Smooth muscle cell (in vitro differentiated cells): ENCODE measurements around the gene CASP2. TPM values are rescaled to one million over a fixed set of nuclear protein-coding genes. Genes with fewer than 3 reads are reported as not detected.

Experiments
- DNase-seq: peaks from one replicate; lab custom pipeline; 2025; ENCODE audit not compliant: unreplicated experiment; lab: John Stamatoyannopoulos, UW
- H2AFZ ChIP-seq: fragments of 200-600 bp; sonication (generic); 2 replicates; pipeline ENCODE4 v1.6.0; 2016; ENCODE audit warnings: antibody characterized with exemption, low read depth, mild to moderate bottlenecking
- H3F3A ChIP-seq: fragments of 200-600 bp; sonication (generic); 2 replicates; pipeline ENCODE4 v1.6.0; 2017; ENCODE audit warnings: antibody characterized with exemption, low read depth
- H3K27ac ChIP-seq: fragments of 200-600 bp; sonication (generic); 2 replicates; pipeline ENCODE4 v1.5.1; 2016; ENCODE audit warnings: low read depth, mild to moderate bottlenecking
- H3K27me3 ChIP-seq: fragments of 200-600 bp; sonication (generic); 2 replicates; pipeline ENCODE4 v1.6.1; 2016; ENCODE audit warnings: low read depth, mild to moderate bottlenecking
- H3K36me3 ChIP-seq: fragments of 200-600 bp; sonication (generic); 2 replicates; pipeline ENCODE4 v1.5.1; 2016; ENCODE audit warnings: low read depth
- H3K4me1 ChIP-seq: fragments of 200-600 bp; sonication (generic); 2 replicates; pipeline ENCODE4 v1.5.1; 2016; ENCODE audit warnings: low read depth
- H3K4me2 ChIP-seq: fragments of 200-600 bp; sonication (generic); 2 replicates; pipeline ENCODE4 v1.6.0; 2016; ENCODE audit warnings: mild to moderate bottlenecking
- H3K4me3 ChIP-seq: fragments of 200-600 bp; sonication (generic); 2 replicates; pipeline ENCODE4 v1.5.1; 2016; ENCODE audit warnings: mild to moderate bottlenecking
- H3K79me2 ChIP-seq: fragments of 200-600 bp; sonication (generic); 2 replicates; pipeline ENCODE4 v1.6.0; 2016; ENCODE audit warnings: low read depth, mild to moderate bottlenecking
- H3K9ac ChIP-seq: fragments of 200-600 bp; sonication (generic); 2 replicates; pipeline ENCODE4 v1.6.0; 2016; ENCODE audit warnings: low read depth
- H3K9me3 ChIP-seq: fragments of 200-600 bp; sonication (generic); replicated peaks from 2 replicates; pipeline ENCODE4 v1.5.1; 2016; ENCODE audit warnings: low read depth
- H4K20me1 ChIP-seq: fragments of 200-600 bp; sonication (generic); 2 replicates; pipeline ENCODE4 v1.6.0; 2016; ENCODE audit warnings: low read depth
- WGBS: methylation state at CpG from one replicate; pipeline ENCODE4 v1.1.7; 2016; ENCODE audit warnings: low lambda C conversion rate; 5-methylcytosine and 5-hydroxymethylcytosine counted together
- polyA plus RNA-seq: library from polyadenylated mRNA; unstranded; fragments of >200 nt; fragmentation: Nextera tagmentation; extraction: Ambion mirVana; gene quantifications from 2 replicates; pipeline ENCODE4 v1.2.1, GENCODE V29; 2016
- total RNA-seq: library from RNA; depleted of rRNA; stranded (reverse); fragments of >200 nt; gene quantifications from 2 replicates; pipeline ENCODE4 v1.2.3, GENCODE V29; 2014
- TF ChIP-seq, protein P1 (sequence below): fragments of 200-600 bp; sonication (generic); IDR thresholded peaks from 2 replicates; pipeline ENCODE4 v1.5.1; 2017; ENCODE audit warnings: borderline replicate concordance, mild to moderate bottlenecking, antibody characterized with exemption; ENCODE audit not compliant: insufficient read depth, poor library complexity, severe bottlenecking

The CASP2 gene
- total RNA-seq = 13.4 and 22.0 TPM in 2 replicates
- polyA plus RNA-seq = 8.1 and 10.7 TPM in 2 replicates

DNA sequence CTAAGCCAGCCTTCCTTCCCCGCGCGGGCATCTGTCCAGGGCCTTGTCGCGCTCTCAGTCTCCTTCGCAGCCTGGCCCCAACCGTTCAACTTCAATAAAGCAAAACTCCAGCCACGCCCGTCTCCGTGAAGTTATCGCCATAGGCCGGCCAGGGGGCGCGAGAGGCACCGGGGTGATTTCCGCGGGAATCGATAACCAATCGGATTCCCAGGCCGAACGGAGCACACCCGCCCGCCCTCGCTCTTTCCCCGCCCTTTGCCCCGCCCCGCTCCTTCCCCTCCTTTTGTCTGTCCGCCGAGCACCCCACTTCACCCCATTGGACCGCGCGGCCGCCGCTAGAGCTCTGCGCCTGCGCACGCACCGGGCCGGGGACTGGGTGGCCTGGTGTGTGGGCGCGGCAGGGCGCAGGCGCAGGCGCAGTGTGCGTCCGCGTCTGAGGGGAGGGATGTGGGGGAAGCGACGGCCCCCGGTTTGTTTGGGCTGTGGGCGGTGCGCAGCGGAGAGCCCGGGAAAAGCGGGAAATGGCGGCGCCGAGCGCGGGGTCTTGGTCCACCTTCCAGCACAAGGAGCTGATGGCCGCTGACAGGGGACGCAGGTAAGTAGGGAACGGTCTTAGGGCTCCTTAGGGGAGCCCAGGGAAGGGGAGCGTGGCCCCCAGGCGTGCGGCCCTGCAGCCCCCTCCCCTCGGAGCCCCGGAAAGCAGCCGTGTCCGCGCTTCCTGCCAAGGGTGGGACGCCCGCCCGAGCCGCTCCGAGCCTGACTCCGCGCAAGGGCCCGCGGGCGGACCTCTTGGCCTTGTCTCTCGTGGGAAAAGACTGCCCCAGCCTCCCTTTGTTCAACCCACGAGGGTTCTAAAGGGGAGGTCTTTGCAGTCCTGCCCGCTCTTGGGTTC is at the start of gene CASP2:
Gene CASP2, plus strand, starts transcription at position 417 of the 892 bp plus-strand sequence. Its CDS starts 105 bp downstream, at position 522.
- Histone ChIP-seq H4K20me1 (peaks cover 24% of the 10 kb centered on the region), H3K4me1 (peaks cover 12% of the 10 kb centered on the region), H3K9me3 (no peaks in the 10 kb centered on the region), H3F3A (peaks cover 8% of the 10 kb centered on the region), H3K27ac (peak within 1 kb of the TSS; percentile 82), H3K4me3 (peak within 1 kb of the TSS; percentile 77), H3K27me3 (no peaks in the 10 kb centered on the region), H3K36me3 (peaks cover 6% of the 10 kb centered on the region), H3K4me2 (peak within 1 kb of the TSS; percentile 88), H3K9ac (peak within 1 kb of the TSS; percentile 82), H2AFZ (peak within 1 kb of the TSS; percentile 81), H3K79me2 (peaks cover 35% of the 10 kb centered on the region)
- peak; percentile 94 for DNase-seq
- TF ChIP-seq, protein P1, sequence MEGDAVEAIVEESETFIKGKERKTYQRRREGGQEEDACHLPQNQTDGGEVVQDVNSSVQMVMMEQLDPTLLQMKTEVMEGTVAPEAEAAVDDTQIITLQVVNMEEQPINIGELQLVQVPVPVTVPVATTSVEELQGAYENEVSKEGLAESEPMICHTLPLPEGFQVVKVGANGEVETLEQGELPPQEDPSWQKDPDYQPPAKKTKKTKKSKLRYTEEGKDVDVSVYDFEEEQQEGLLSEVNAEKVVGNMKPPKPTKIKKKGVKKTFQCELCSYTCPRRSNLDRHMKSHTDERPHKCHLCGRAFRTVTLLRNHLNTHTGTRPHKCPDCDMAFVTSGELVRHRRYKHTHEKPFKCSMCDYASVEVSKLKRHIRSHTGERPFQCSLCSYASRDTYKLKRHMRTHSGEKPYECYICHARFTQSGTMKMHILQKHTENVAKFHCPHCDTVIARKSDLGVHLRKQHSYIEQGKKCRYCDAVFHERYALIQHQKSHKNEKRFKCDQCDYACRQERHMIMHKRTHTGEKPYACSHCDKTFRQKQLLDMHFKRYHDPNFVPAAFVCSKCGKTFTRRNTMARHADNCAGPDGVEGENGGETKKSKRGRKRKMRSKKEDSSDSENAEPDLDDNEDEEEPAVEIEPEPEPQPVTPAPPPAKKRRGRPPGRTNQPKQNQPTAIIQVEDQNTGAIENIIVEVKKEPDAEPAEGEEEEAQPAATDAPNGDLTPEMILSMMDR = peak; percentile 24
- 3% methylated on average over 70 of the region's 84 CpGs for WGBS

DNA sequence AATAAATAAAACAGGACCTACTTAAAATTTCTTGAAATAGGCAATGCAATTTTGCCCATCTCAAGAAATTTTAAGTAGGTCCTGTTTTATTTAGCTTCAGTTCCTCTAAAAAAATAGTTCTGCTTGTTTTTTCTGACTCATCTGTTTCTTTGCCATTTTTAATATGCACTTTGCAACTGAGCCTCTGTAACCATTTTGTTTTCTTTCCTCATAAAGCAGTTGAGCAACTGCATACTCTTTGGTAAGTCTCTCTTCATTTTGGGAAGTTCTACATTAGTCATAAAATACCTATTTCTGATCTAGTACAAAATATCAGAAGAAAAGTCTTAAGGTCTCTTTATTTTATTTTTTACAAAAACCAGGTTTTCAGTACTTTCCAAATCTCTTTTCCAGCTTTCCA is 48.3 kb upstream of the CASP2 start:
- no peak for DNase-seq
- Histone ChIP-seq H4K20me1 (no peaks in the 10 kb centered on the region), H3K4me1 (peaks cover 4% of the 10 kb centered on the region), H3K36me3 (no peaks in the 10 kb centered on the region), H3K27me3 (no peaks in the 10 kb centered on the region), H3K4me3 (no peak overlapping the region), H3K4me2 (peak overlapping the region; percentile 52), H3K9me3 (peaks cover 4% of the 10 kb centered on the region), H3F3A (no peaks in the 10 kb centered on the region), H3K9ac (peak overlapping the region; percentile 30), H3K27ac (peak overlapping the region; percentile 89), H3K79me2 (no peaks in the 10 kb centered on the region), H2AFZ (no peak overlapping the region)
- TF ChIP-seq, protein P1 = no peak

DNA sequence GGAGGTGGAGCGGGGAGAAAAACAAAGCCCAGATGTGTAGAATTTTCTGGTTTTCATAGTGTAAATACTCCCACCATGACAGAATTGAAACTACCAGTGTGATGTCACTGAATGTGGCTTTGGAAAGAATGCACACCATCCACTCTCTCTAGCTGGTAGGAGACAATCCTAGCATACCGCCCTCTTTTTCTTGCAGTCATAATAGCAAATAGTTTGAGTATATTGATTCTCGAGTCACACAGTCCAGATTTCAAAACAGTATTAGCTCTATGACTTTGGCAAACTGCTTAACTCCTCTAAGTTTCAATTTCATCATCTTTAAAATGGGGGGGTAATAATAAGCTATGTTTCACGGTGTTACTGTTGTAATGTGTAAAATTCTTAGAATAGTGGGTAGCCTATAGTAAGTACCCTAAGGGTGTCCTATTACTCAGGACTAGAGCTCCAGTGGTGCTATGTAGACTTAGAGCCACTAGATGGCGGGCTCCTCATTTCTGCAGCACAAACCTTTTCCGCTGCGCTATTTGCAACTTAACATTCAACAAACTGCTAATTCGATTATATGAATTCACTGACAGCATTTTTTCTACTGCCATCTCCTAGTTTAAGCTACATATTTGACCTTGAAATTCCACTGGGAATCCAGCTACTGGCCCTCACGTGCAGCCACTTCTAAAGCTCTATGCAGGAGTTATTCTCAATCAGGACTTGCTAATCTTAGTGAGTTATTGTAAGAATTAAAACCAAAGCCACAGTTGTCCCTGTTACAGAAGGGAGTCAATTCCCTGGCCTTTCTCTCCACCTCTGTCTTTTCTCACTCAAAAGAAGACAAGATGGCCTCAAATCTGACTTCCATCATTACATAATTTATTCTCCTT is 47.6 kb upstream of the CASP2 start:
- H3K4me2 ChIP-seq = peak overlapping the region; percentile 52
- peak overlapping the region; percentile 11 for H2AFZ ChIP-seq
- peak overlapping the region; percentile 30 for H3K9ac ChIP-seq
- no peaks in the 10 kb centered on the region for H3F3A ChIP-seq
- H3K27me3 ChIP-seq = no peaks in the 10 kb centered on the region
- peak; percentile 2 for DNase-seq
- WGBS = 13% methylated on average over 9 of the region's 9 CpGs
- peaks cover 4% of the 10 kb centered on the region for H3K9me3 ChIP-seq
- H3K27ac ChIP-seq = peak overlapping the region; percentile 89
- H3K4me3 ChIP-seq = peak overlapping the region; percentile 8
- H3K4me1 ChIP-seq = peaks cover 4% of the 10 kb centered on the region
- no peaks in the 10 kb centered on the region for H3K36me3 ChIP-seq
- H4K20me1 ChIP-seq = no peaks in the 10 kb centered on the region
- no peaks in the 10 kb centered on the region for H3K79me2 ChIP-seq
- TF ChIP-seq, protein P1 = peak; percentile 93
